ENCODE data around the gene UBE2F.

GRCh38 chr2:238060542-238061314 lies 93.9 kb downstream of the UBE2F start, which contains the start of gene SCLY:
- TF ChIP-seq, protein P1, sequence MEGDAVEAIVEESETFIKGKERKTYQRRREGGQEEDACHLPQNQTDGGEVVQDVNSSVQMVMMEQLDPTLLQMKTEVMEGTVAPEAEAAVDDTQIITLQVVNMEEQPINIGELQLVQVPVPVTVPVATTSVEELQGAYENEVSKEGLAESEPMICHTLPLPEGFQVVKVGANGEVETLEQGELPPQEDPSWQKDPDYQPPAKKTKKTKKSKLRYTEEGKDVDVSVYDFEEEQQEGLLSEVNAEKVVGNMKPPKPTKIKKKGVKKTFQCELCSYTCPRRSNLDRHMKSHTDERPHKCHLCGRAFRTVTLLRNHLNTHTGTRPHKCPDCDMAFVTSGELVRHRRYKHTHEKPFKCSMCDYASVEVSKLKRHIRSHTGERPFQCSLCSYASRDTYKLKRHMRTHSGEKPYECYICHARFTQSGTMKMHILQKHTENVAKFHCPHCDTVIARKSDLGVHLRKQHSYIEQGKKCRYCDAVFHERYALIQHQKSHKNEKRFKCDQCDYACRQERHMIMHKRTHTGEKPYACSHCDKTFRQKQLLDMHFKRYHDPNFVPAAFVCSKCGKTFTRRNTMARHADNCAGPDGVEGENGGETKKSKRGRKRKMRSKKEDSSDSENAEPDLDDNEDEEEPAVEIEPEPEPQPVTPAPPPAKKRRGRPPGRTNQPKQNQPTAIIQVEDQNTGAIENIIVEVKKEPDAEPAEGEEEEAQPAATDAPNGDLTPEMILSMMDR (IDR thresholded peaks at IDR 0.05; ENCODE audit: insufficient read depth, low read length) = no peak
- TF ChIP-seq POLR2AphosphoS5 (IDR thresholded peaks at IDR 0.05; ENCODE audit: low read depth) = peak; percentile 85
- TF ChIP-seq GABPA (IDR thresholded peaks at IDR 0.05; ENCODE audit: low read depth) = peak; percentile 90

All from HL-60 (cell line).